GM12801 (cell line): Measurements from ENCODE around the gene AFP.

Experiments
- TF ChIP-seq, protein P1 (sequence below): IDR thresholded peaks from one replicate; pipeline ENCODE4 v1.5.1; 2011; ENCODE audit warnings: control low read depth; ENCODE audit not compliant: insufficient read length; ENCODE audit errors: extremely low read depth

AFP gene

DNA sequence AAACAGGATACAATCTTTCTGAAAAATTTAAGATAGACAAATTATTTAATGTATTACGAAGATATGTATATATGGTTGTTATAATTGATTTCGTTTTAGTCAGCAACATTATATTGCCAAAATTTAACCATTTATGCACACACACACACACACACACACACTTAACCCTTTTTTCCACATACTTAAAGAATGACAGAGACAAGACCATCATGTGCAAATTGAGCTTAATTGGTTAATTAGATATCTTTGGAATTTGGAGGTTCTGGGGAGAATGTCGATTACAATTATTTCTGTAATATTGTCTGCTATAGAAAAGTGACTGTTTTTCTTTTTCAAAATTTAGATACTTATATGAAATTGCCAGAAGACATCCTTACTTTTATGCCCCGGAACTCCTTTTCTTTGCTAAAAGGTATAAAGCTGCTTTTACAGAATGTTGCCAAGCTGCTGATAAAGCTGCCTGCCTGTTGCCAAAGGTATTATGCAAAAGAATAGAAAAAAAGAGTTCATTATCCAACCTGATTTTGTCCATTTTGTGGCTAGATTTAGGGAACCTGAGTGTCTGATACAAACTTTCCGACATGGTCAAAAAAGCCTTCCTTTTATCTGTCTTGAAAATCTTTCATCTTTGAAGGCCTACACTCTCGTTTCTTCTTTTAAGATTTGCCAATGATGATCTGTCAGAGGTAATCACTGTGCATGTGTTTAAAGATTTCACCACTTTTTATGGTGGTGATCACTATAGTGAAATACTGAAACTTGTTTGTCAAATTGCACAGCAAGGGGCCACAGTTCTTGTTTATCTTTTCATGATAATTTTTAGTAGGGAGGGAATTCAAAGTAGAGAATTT, 26.8 kb upstream of the AFP start:
- TF ChIP-seq, protein P1, sequence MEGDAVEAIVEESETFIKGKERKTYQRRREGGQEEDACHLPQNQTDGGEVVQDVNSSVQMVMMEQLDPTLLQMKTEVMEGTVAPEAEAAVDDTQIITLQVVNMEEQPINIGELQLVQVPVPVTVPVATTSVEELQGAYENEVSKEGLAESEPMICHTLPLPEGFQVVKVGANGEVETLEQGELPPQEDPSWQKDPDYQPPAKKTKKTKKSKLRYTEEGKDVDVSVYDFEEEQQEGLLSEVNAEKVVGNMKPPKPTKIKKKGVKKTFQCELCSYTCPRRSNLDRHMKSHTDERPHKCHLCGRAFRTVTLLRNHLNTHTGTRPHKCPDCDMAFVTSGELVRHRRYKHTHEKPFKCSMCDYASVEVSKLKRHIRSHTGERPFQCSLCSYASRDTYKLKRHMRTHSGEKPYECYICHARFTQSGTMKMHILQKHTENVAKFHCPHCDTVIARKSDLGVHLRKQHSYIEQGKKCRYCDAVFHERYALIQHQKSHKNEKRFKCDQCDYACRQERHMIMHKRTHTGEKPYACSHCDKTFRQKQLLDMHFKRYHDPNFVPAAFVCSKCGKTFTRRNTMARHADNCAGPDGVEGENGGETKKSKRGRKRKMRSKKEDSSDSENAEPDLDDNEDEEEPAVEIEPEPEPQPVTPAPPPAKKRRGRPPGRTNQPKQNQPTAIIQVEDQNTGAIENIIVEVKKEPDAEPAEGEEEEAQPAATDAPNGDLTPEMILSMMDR: no peak

DNA sequence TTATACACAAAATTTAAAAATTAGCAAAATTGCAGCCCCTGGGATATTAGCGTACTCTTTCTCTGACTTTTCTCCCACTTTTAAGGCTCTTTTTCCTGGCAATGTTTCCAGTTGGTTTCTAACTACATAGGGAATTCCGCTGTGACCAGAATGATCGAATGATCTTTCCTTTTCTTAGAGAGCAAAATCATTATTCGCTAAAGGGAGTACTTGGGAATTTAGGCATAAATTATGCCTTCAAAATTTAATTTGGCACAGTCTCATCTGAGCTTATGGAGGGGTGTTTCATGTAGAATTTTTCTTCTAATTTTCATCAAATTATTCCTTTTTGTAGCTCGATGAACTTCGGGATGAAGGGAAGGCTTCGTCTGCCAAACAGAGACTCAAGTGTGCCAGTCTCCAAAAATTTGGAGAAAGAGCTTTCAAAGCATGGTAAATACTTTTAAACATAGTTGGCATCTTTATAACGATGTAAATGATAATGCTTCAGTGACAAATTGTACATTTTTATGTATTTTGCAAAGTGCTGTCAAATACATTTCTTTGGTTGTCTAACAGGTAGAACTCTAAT, 26.0 kb upstream of the AFP start:
- TF ChIP-seq, protein P1: no peak

DNA sequence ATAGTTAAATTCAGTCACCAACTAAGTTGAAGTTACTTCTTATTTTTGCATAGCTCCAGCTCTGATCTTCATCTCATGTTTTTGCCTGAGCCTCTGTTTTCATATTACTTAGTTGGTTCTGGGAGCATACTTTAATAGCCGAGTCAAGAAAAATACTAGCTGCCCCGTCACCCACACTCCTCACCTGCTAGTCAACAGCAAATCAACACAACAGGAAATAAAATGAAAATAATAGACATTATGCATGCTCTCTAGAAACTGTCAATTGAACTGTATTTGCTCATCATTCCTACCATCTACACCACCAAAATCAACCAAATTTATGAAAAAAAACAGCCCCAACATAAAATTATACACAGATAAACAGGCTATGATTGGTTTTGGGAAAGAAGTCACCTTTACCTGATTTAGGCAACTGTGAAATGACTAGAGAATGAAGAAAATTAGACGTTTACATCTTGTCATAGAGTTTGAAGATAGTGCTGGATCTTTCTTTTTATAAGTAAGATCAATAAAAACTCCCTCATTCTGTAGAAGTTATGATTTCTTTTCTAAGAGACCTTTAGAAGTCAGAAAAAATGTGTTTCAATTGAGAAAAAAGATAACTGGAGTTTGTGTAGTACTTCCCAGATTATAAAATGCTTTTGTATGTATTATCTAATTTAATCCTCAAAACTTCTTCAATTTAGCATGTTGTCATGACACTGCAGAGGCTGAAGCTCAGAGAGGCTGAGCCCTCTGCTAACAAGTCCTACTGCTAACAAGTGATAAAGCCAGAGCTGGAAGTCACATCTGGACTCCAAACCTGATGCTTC, 24.9 kb upstream of the AFP start:
- TF ChIP-seq, protein P1: no peak

DNA sequence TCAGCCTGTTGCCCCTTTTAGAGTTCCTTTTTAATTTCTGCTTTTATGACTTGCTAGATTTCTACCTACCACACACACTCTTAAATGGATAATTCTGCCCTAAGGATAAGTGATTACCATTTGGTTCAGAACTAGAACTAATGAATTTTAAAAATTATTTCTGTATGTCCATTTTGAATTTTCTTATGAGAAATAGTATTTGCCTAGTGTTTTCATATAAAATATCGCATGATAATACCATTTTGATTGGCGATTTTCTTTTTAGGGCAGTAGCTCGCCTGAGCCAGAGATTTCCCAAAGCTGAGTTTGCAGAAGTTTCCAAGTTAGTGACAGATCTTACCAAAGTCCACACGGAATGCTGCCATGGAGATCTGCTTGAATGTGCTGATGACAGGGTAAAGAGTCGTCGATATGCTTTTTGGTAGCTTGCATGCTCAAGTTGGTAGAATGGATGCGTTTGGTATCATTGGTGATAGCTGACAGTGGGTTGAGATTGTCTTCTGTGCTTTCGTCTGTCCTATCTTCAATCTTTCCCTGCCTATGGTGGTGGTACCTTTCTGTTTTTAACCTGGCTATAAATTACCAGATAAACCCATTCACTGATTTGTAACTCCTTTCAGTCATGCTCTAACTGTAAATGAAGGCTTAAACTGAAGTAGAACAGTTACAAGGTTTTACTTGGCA, 24.1 kb upstream of the AFP start:
- TF ChIP-seq, protein P1: no peak

DNA sequence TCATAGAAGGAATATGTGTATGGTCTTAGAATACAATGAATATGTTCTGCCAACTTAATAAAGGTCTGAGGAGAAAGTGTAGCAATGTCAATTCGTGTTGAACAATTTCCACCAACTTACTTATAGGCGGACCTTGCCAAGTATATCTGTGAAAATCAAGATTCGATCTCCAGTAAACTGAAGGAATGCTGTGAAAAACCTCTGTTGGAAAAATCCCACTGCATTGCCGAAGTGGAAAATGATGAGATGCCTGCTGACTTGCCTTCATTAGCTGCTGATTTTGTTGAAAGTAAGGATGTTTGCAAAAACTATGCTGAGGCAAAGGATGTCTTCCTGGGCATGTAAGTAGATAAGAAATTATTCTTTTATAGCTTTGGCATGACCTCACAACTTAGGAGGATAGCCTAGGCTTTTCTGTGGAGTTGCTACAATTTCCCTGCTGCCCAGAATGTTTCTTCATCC, 22.7 kb upstream of the AFP start:
- TF ChIP-seq, protein P1: no peak

DNA sequence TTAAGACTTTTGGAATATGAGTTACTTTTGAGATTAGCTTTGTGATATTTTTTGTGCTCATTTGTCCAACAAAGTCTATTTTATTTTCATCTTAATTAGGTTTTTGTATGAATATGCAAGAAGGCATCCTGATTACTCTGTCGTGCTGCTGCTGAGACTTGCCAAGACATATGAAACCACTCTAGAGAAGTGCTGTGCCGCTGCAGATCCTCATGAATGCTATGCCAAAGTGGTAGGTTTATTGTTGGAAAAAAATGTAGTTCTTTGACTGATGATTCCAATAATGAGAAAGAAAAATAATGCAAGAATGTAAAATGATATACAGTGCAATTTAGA, 21.1 kb upstream of the AFP start:
- TF ChIP-seq, protein P1: no peak

DNA sequence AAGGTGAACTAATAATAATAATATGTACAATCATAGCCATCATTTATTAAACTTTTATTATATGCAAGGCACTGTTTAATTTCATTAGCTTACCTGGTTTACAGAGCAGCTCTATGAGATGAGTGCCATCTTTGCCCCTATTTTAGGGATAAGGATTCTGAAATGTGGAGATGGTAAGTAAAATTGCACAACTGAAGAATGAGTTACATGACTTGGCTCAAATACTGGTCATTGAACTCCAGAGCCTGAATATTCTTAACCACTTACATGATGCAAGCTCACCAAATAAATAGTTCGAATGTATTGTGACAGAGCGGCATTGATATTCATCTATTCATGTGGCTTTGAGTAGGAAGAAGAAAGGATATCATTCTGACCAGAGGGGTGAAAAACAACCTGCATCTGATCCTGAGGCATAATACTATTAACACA, 20.2 kb upstream of the AFP start:
- TF ChIP-seq, protein P1: no peak
